B cell (primary cell): Measurements from ENCODE around the gene GPR146. TPM values are rescaled to one million over a fixed set of nuclear protein-coding genes. Genes with fewer than 3 reads are reported as not detected.
A peak's percentile ranks its signal among the peaks of the same experiment; 100 is the strongest.

Experiments used
- ATAC-seq: fragments of 200-7000 bp; cut with Tn5 transposase; one replicate; pipeline ENCODE4 v1.10.0; 2021; ENCODE audit warnings: low read depth, mild to moderate bottlenecking, moderate number of reproducible peaks, moderate library complexity
- CTCF ChIA-PET: fragments of 350-600 bp; sonication (Branson Sonifier 250); formaldehyde crosslinking; loops from one replicate; lab custom pipeline; 2021; ENCODE audit warnings: antibody characterized with exemption, inconsistent platforms; lab: Charles Lee
- POLR2A ChIA-PET: fragments of 350-600 bp; sonication (Branson Sonifier 250); formaldehyde crosslinking; loops from one replicate; lab custom pipeline; 2021; ENCODE audit warnings: antibody characterized with exemption; lab: Charles Lee
- DNase-seq: peaks from one replicate; pipeline ENCODE4 v3.0.0; 2013
- H2AFZ ChIP-seq: 2 replicates; pipeline ENCODE4 v1.6.1; 2012; ENCODE audit warnings: mild to moderate bottlenecking, low read depth, low read length; ENCODE audit not compliant: insufficient read depth, poor library complexity, severe bottlenecking
- H3K27ac ChIP-seq, 2 donors: 1 replicate in 1 of 2; 2 replicates in 1 of 2; pipeline ENCODE4 v1.5.1; 2012 to 2013; ENCODE audit warnings: low read length in 2 of 2, mild to moderate bottlenecking in 2 of 2, moderate library complexity in 1 of 2
- H3K27me3 ChIP-seq, 4 experiments: fragments of 200-600 bp in 1 of 4; sonication (generic) in 1 of 4; replicated peaks in 1 of 4; 1 replicate in 2 of 4; 2 replicates in 2 of 4; pipeline versions ENCODE4 v1.6.1 to v1.7.0; 2013 to 2016; ENCODE audit warnings: low read length in 3 of 4, mild to moderate bottlenecking in 2 of 4, mixed read lengths in 1 of 4, moderate library complexity in 1 of 4; ENCODE audit not compliant: insufficient read depth in 4 of 4, control insufficient read depth in 3 of 4; ENCODE audit errors: control extremely low read depth in 1 of 4
- H3K36me3 ChIP-seq, 2 experiments: replicated peaks in 1 of 2; 1 replicate in 1 of 2; 2 replicates in 1 of 2; pipeline versions ENCODE4 v1.6.1 to v1.7.1; 2013; ENCODE audit warnings: low read length in 1 of 2; ENCODE audit not compliant: insufficient read depth in 2 of 2, control insufficient read depth in 1 of 2; ENCODE audit errors: control extremely low read depth in 1 of 2, extremely low read depth in 1 of 2
- H3K4me1 ChIP-seq, 2 donors: fragments of 200-600 bp in 1 of 2; sonication (generic) in 1 of 2; 1 replicate in 1 of 2; 2 replicates in 1 of 2; pipeline versions ENCODE4 v1.5.1 to v1.6.1; 2013 to 2017; ENCODE audit warnings: low read length in 2 of 2; ENCODE audit not compliant: control insufficient read depth in 2 of 2, insufficient read depth in 2 of 2
- H3K4me2 ChIP-seq: replicated peaks from 2 replicates; pipeline ENCODE3; 2012; ENCODE audit warnings: mild to moderate bottlenecking, low read depth, low read length; ENCODE audit not compliant: poor library complexity, severe bottlenecking
- H3K4me3 ChIP-seq, 5 experiments: fragments of 200-600 bp in 1 of 5; sonication (generic) in 1 of 5; 1 replicate in 3 of 5; 2 replicates in 2 of 5; pipeline versions ENCODE4 v1.5.1 to v1.7.0; 2011 to 2016; ENCODE audit warnings: low read length in 4 of 5, mild to moderate bottlenecking in 4 of 5, low read depth in 2 of 5, control low read depth in 1 of 5, moderate library complexity in 1 of 5; ENCODE audit not compliant: insufficient read depth in 1 of 5; ENCODE audit errors: control extremely low read depth in 1 of 5, extremely low read depth in 1 of 5
- H3K79me2 ChIP-seq: fragments of 200-600 bp; sonication (generic); one replicate; pipeline ENCODE4 v1.6.0; 2016; ENCODE audit warnings: low read length; ENCODE audit not compliant: control insufficient read depth, insufficient read depth
- H3K9ac ChIP-seq: fragments of 200-600 bp; sonication (generic); 2 replicates; pipeline ENCODE4 v1.6.1; 2017; ENCODE audit warnings: mild to moderate bottlenecking, low read length, moderate library complexity
- H3K9me3 ChIP-seq, 3 donors: one replicate each; pipeline versions ENCODE4 v1.6.1 to v1.7.1; 2013; ENCODE audit warnings: low read length in 2 of 3; ENCODE audit not compliant: control insufficient read depth in 2 of 3, insufficient read depth in 1 of 3; ENCODE audit errors: control extremely low read depth in 1 of 3
- H4K20me1 ChIP-seq: 2 replicates; pipeline ENCODE4 v1.6.0; 2012; ENCODE audit warnings: mild to moderate bottlenecking, low read length; ENCODE audit not compliant: insufficient read depth, control insufficient read depth, poor library complexity, severe bottlenecking
- H3K27ac Mint-ChIP-seq: one replicate; pipeline ENCODE4 v1.8.0; 2021; ENCODE audit warnings: mixed read lengths
- H3K27me3 Mint-ChIP-seq: one replicate; pipeline ENCODE4 v1.8.0; 2021; ENCODE audit warnings: mixed read lengths
- H3K4me1 Mint-ChIP-seq: one replicate; pipeline ENCODE4 v1.8.0; 2021; ENCODE audit warnings: mixed read lengths
- H3K4me3 Mint-ChIP-seq: one replicate; pipeline ENCODE4 v1.8.0; 2021; ENCODE audit warnings: mixed read lengths
- H3K9me3 Mint-ChIP-seq: one replicate; pipeline ENCODE4 v1.8.0; 2022; ENCODE audit warnings: mixed read lengths; ENCODE audit not compliant: insufficient read depth
- CTCF ChIP-seq: fragments of 200-600 bp; IDR thresholded peaks from one replicate; pipeline ENCODE4 v1.8.0; 2022; ENCODE audit warnings: antibody characterized with exemption, mild to moderate bottlenecking
- EZH2 ChIP-seq: IDR thresholded peaks from 2 replicates; pipeline ENCODE4 v1.6.1; 2012; ENCODE audit warnings: borderline replicate concordance, low read depth, mild to moderate bottlenecking, moderate library complexity, low read length; ENCODE audit not compliant: insufficient read depth, poor library complexity, severe bottlenecking
- WGBS: methylation state at CpG from one replicate; pipeline ENCODE4 v1.1.5; 2013; ENCODE audit warnings: missing lambda C conversion rate; ENCODE audit not compliant: insufficient coverage; 5-methylcytosine and 5-hydroxymethylcytosine counted together
- intact Hi-C: fragments of 100-400 bp; cut with micrococcal nuclease; formaldehyde crosslinking; loops from one replicate; pipeline ENCODE4 v1.10.0; 2022
- polyA plus RNA-seq: library from polyadenylated mRNA; depleted of rRNA; stranded (reverse); fragments of >200 nt; gene quantifications from 2 replicates; pipeline ENCODE4 v1.2.3, GENCODE V29; 2012
- total RNA-seq, 2 donors: library from RNA; stranded (reverse); fragments of 120-200 nt in 1 of 2; gene quantifications; 1 replicate in 1 of 2; 2 replicates in 1 of 2; pipeline versions ENCODE4 v1.2.3 to v1.2.4, GENCODE V29; 2013 to 2022

GPR146 gene
- total and polyA plus RNA-seq, 2 donors (not counting 1 experiment from before 2014, with no cell fraction given): 4.2 to 45.4 TPM

DNA sequence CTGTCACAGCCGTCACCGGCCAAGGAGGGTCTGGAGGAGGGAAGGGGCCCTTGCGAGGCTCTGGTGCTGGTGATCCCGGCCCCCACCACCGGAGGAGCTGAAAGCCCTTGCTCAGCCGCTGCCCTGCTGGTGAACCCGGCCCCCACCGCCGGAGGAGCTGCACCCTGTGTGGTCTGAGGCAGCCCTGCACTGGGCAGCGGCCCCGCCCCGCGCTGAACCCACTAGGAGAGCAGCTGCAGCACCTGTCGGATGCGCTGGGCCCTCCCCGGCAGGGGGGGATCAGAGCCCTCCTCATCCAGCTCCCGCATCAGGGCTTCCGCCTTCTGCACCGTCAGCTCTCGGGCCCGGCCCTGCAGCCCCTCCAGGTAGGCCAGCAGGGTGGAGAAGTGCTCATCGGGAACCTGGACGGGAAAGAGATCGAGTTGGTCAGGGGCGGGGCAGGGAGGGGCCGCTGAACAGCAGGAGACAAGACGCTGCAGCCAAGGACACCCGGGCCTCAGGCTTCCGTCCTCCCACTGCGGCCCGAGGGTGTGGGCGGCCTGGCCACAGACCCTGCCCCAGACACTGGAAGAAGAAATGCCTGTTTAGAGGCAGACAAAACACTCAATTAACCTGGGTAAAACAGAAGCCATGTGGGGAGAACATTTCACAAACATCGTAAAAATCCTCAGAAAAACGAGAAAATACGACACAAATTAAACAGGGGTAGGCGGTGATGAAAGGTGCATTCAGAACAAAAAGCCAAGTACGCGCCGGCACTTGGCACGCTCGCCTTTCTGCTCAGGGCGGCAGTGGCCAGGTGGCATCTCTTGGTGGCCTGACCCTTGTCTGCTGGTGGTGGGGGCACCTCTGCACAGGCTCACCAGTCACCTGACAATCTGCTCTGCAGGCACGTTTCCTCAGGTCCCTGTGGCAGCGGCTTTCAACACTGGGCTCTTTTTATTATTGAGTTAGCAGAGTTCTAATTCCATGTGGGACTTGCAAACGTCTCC is 46.6 kb upstream of the GPR146 start:
- no peaks in the 10 kb centered on the region for H3K79me2 ChIP-seq
- 96% methylated on average over 39 of the region's 45 CpGs for WGBS
- H3K27ac Mint-ChIP-seq: peak overlapping the region; percentile 59
- no peak overlapping the region for H3K4me3 Mint-ChIP-seq
- CTCF ChIA-PET: interaction anchor here (8.4 to 10.9 kb wide), 2 partner anchors 64 to 179 kb away, joined by 138 to 496 read pairs; no protein-coding TSS in a partner anchor
- H2AFZ ChIP-seq: no peak overlapping the region
- no peaks in the 10 kb centered on the region for H3K9me3 ChIP-seq
- peaks cover 29% of the 10 kb centered on the region for H3K4me1 Mint-ChIP-seq
- no peaks in the 10 kb centered on the region for H3K9me3 Mint-ChIP-seq
- H3K4me3 ChIP-seq: no peak overlapping the region
- H3K4me1 ChIP-seq: peaks cover 0 to 22% of the 10 kb centered on the region in 2 donors
- no peak for DNase-seq
- peaks cover 0 to 11% of the 10 kb centered on the region in 2 experiments for H3K36me3 ChIP-seq
- H3K27me3 ChIP-seq: peaks cover 0 to 8% (median 1%) of the 10 kb centered on the region in 4 experiments
- no peak overlapping the region for H3K27ac ChIP-seq
- POLR2A ChIA-PET: interaction anchor here (0.6 to 3.1 kb wide), 5 partner anchors 21 to 171 kb away, joined by 4 to 15 read pairs (median 6); no protein-coding TSS in a partner anchor
- no peak overlapping the region for H3K4me2 ChIP-seq
- no peak overlapping the region for H3K9ac ChIP-seq
- H3K27me3 Mint-ChIP-seq: no peaks in the 10 kb centered on the region
- no peak for ATAC-seq
- intact Hi-C loops: no loop called here
- TF ChIP-seq EZH2: no peak
- TF ChIP-seq CTCF: peak; percentile 8
- H4K20me1 ChIP-seq: peaks cover 15% of the 10 kb centered on the region
